SU-DHL-6 (cell line): ENCODE results near the gene ANXA6.

ENCODE experiments used
- CTCF ChIP-seq: fragments of 200-600 bp; sonication (generic); IDR thresholded peaks from one replicate; pipeline ENCODE4 v1.5.1; 2017; ENCODE audit warnings: antibody characterized with exemption, mild to moderate bottlenecking, low read length, moderate library complexity; ENCODE audit not compliant: insufficient read depth, poor library complexity, severe bottlenecking
- EZH2phosphoT487 ChIP-seq: fragments of 200-600 bp; sonication (generic), shearing (Covaris generic); conservative IDR thresholded peaks from 2 replicates; pipeline ENCODE4 v1.6.1; 2018; ENCODE audit warnings: mild to moderate bottlenecking, antibody characterized with exemption, low read length, moderate library complexity, mixed read lengths

GRCh38 chr5:151183456-151184245 is 26.1 kb upstream of the ANXA6 start:
- TF ChIP-seq CTCF (no peak), EZH2phosphoT487 (no peak)
